Subcutaneous adipose tissue (tissue), 4 donors: ENCODE results near the gene C6orf132. TPM values are rescaled to one million over a fixed set of nuclear protein-coding genes. Genes with fewer than 3 reads are reported as not detected.

Experiments used
- CTCF ChIP-seq: fragments of 450-650 bp; IDR thresholded peaks from one replicate; pipeline ENCODE4 v1.5.1; 2016; ENCODE audit warnings: low read depth, mild to moderate bottlenecking, control low read depth, antibody characterized with exemption, moderate library complexity
- total RNA-seq, 4 donors: library from RNA; depleted of rRNA; stranded (reverse); fragments of >200 nt; gene quantifications; one replicate each; pipeline ENCODE4 v1.1.0, GENCODE V29; 2016

C6orf132 gene
- total RNA-seq, 4 donors from 2014 or later, result 1.3 to 5.3 (median 2.6) TPM

- no peak for TF ChIP-seq CTCF
Observed at GRCh38 chr6:42138630-42139619, 3.5 kb downstream of the C6orf132 start.

GRCh38 chr6:42138190-42138589 lies 4.2 kb downstream of the C6orf132 start:
- TF ChIP-seq CTCF, result no peak

- no peak for TF ChIP-seq CTCF
Observed at GRCh38 chr6:42137194-42137753, 5.1 kb downstream of the C6orf132 start.

- TF ChIP-seq CTCF, result no peak
Observed at GRCh38 chr6:42136508-42137193, 5.8 kb downstream of the C6orf132 start.

- TF ChIP-seq CTCF, result no peak
Observed at GRCh38 chr6:42135722-42136121, 6.7 kb downstream of the C6orf132 start.

GRCh38 chr6:42135161-42135560 lies 7.3 kb downstream of the C6orf132 start:
- TF ChIP-seq CTCF, result no peak

- no peak for TF ChIP-seq CTCF
Observed at GRCh38 chr6:42133926-42134325, 8.5 kb downstream of the C6orf132 start.
